Lung (tissue), 12 donors: Measurements from ENCODE around the gene PEX11B. TPM values are rescaled to one million over a fixed set of nuclear protein-coding genes. Genes with fewer than 3 reads are reported as not detected.

Experiments used
- ATAC-seq: fragments of 200-7000 bp; cut with Tn5 transposase; one replicate; pipeline ENCODE4 v1.9.1; 2020; ENCODE audit warnings: moderate number of reproducible peaks; ENCODE audit not compliant: insufficient read depth, low FRiP score
- DNase-seq, 3 donors: peaks; one replicate each; pipeline ENCODE4 v3.0.0-alpha.2; 2013 to 2017
- H3K27ac ChIP-seq, 2 donors: one replicate each; pipeline ENCODE4 v1.5.1; 2013; ENCODE audit warnings: mild to moderate bottlenecking in 2 of 2, moderate library complexity in 2 of 2, control low read depth in 1 of 2, inconsistent platforms in 1 of 2, low read depth in 1 of 2, low read length in 1 of 2
- H3K27me3 ChIP-seq, 3 donors: one replicate each; pipeline ENCODE4 v1.5.1; 2013; ENCODE audit warnings: low read length in 2 of 3; ENCODE audit not compliant: control insufficient read depth in 3 of 3, insufficient read depth in 3 of 3
- H3K36me3 ChIP-seq, 4 donors: one replicate each; pipeline ENCODE4 v1.5.1; 2013; ENCODE audit warnings: low read length in 4 of 4, mild to moderate bottlenecking in 1 of 4, moderate library complexity in 1 of 4; ENCODE audit not compliant: control insufficient read depth in 4 of 4, insufficient read depth in 4 of 4
- H3K4me1 ChIP-seq, 5 donors: one replicate each; pipeline ENCODE4 v1.5.1; 2013; ENCODE audit warnings: low read length in 5 of 5, mild to moderate bottlenecking in 2 of 5, moderate library complexity in 1 of 5; ENCODE audit not compliant: control insufficient read depth in 5 of 5, insufficient read depth in 5 of 5
- H3K4me3 ChIP-seq: one replicate; pipeline ENCODE4 v1.5.1; 2013; ENCODE audit warnings: mild to moderate bottlenecking, control low read depth, moderate library complexity
- H3K9ac ChIP-seq, 2 donors: one replicate each; pipeline ENCODE4 v1.5.1; 2013; ENCODE audit warnings: low read length in 2 of 2, control low read depth in 1 of 2; ENCODE audit not compliant: insufficient read depth in 1 of 2
- H3K9me3 ChIP-seq, 4 donors: one replicate each; pipeline ENCODE4 v1.5.1; 2013; ENCODE audit warnings: low read length in 3 of 4, mild to moderate bottlenecking in 1 of 4, moderate library complexity in 1 of 4; ENCODE audit not compliant: control insufficient read depth in 4 of 4, insufficient read depth in 3 of 4
- CTCF ChIP-seq: IDR thresholded peaks from 2 replicates; pipeline ENCODE4 v1.5.1; 2012; ENCODE audit warnings: mild to moderate bottlenecking; ENCODE audit errors: control extremely low read depth, extremely low read depth
- WGBS, 2 donors: extraction: QIAGEN DNeasy Blood & Tissue Kit; methylation state at CpG; one replicate each; pipeline ENCODE4 v1.1.7; 2013; 5-methylcytosine and 5-hydroxymethylcytosine counted together
- polyA plus RNA-seq, 2 donors: library from polyadenylated mRNA; stranded (reverse); fragments of 200-250 nt; gene quantifications; one replicate each; pipeline ENCODE4 v1.2.1, GENCODE V29; 2013
- total RNA-seq, 2 donors: library from RNA; depleted of rRNA in 1 of 2; stranded (reverse); fragments of >200 nt in 1 of 2; gene quantifications; one replicate each; pipeline ENCODE4 v1.2.1, GENCODE V29; 2014 to 2021
- donor health status: control.
- donor health status: control.
- donor health status: Bipolar disorder and iron deficiency.
- donor health status: healthy.
- donor health status: DM: yes; HTN: yes; CAD: no.

PEX11B gene
- total and polyA plus RNA-seq, 4 donors = 24.6 to 29.6 (median 26.8) TPM

DNA sequence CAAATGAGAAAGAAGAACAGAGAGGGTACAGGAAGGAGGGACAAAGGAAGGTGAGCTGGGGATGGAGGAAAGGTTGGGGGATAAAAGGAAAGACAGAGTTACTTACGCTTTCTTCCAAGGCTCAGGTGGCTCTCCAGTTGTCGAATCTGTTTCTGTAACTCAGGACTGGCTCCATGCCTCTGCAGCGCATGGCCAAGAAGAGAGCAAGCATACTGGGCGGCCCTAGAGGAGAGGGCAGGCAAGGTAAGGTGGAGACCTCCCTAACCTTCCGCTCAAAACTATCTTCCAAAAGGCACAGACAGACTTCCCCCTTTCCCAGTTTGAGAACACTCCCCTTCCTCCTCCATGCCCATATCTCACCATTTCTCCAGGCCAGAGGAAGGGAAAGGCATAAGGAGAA, 922 bp downstream of the PEX11B start:
- no peaks in the 10 kb centered on the region for H3K9me3 ChIP-seq
- H3K4me3 ChIP-seq = peak overlapping the region; percentile 78
- DNase-seq = no peak
- H3K9ac ChIP-seq = peak overlapping the region; percentile 85 to 93
- no peaks in the 10 kb centered on the region for H3K27me3 ChIP-seq
- peak overlapping the region in 1 of 2 donors; percentile 80 for H3K27ac ChIP-seq
- TF ChIP-seq CTCF = no peak
- 84 to 91% methylated on average over 5 of the region's 5 CpGs for WGBS, 2 donors
- H3K4me1 ChIP-seq = peaks cover 4 to 17% (median 8%) of the 10 kb centered on the region in 5 donors
- peaks cover 0 to 23% (median 7%) of the 10 kb centered on the region in 4 donors for H3K36me3 ChIP-seq
- no peak for ATAC-seq

- 84 to 85% methylated on average over 5 of the region's 5 CpGs for WGBS, 2 donors
- H3K4me3 ChIP-seq = no peak overlapping the region
- no peak for TF ChIP-seq CTCF
- no peak overlapping the region for H3K9ac ChIP-seq
- ATAC-seq (no peak), DNase-seq (no peak)
- H3K27ac ChIP-seq = no peak overlapping the region
- peaks cover 4 to 30% (median 12%) of the 10 kb centered on the region in 4 donors for H3K36me3 ChIP-seq
- H3K4me1 ChIP-seq = peaks cover 4 to 17% (median 8%) of the 10 kb centered on the region in 5 donors
- H3K9me3 ChIP-seq = no peaks in the 10 kb centered on the region
- no peaks in the 10 kb centered on the region for H3K27me3 ChIP-seq
Observed at GRCh38 chr1:145916745-145917144, 1.8 kb downstream of the PEX11B start.

- no peak for TF ChIP-seq CTCF
- WGBS, 2 donors = 81 to 86% methylated on average over 11 of the region's 11 CpGs
- H3K36me3 ChIP-seq = peaks cover 12 to 33% (median 12%) of the 10 kb centered on the region in 4 donors
Observed at GRCh38 chr1:145912128-145912641, 6.3 kb downstream of the PEX11B start.

GRCh38 chr1:145908653-145909052, 9.9 kb downstream of the PEX11B start:
- no peak for TF ChIP-seq CTCF
- Histone ChIP-seq H3K9me3 (no peaks in the 10 kb centered on the region), H3K4me3 (no peak overlapping the region), H3K27ac (peak overlapping the region; percentile 15 to 38), H3K36me3 (peaks cover 7 to 14% (median 11%) of the 10 kb centered on the region in 4 donors), H3K9ac (no peak overlapping the region), H3K4me1 (peaks cover 0 to 16% (median 0%) of the 10 kb centered on the region in 5 donors), H3K27me3 (no peaks in the 10 kb centered on the region)
- WGBS, 2 donors = 83 to 84% methylated on average over 1 of the region's 1 CpG
- ATAC-seq = no peak
- no peak for DNase-seq

More at GRCh38 chr1:145912128-145912641, 6.3 kb downstream of the PEX11B start:
- no peak overlapping the region for H3K4me3 ChIP-seq
- H3K27ac ChIP-seq = no peak overlapping the region
- H3K27me3 ChIP-seq = no peaks in the 10 kb centered on the region
- ATAC-seq = no peak
- DNase-seq = no peak
- no peak overlapping the region for H3K9ac ChIP-seq
- no peaks in the 10 kb centered on the region for H3K9me3 ChIP-seq
- H3K4me1 ChIP-seq = peaks cover 0 to 16% (median under 1%) of the 10 kb centered on the region in 5 donors
